HepG2 (cell line): ENCODE results near the gene GPX2.

Experiments used
- ASH2L ChIP-seq: fragments of 300-600, 200-600 bp; sonication (generic); IDR thresholded peaks from 2 replicates; pipeline ENCODE4 v1.7.0; 2017; ENCODE audit warnings: low read depth, mild to moderate bottlenecking, moderate library complexity, mixed read lengths, low read length; ENCODE audit not compliant: insufficient read length
- BRCA1 ChIP-seq: sonication (generic); formaldehyde crosslinking; IDR thresholded peaks from 2 replicates; pipeline ENCODE4 v1.4.0; 2020; ENCODE audit warnings: missing genetic modification reagents
- CTCF ChIP-seq: sonication (generic); formaldehyde crosslinking; IDR thresholded peaks from 2 replicates; pipeline ENCODE4 v1.5.0; 2020; ENCODE audit warnings: mild to moderate bottlenecking, missing genetic modification reagents, moderate library complexity
- EZH2 ChIP-seq: conservative IDR thresholded peaks from 2 replicates; pipeline ENCODE4 v1.6.1; 2012; ENCODE audit warnings: mild to moderate bottlenecking, low read depth, low read length, moderate library complexity
- FLYWCH1 ChIP-seq: sonication (generic); formaldehyde crosslinking; IDR thresholded peaks from 2 replicates; pipeline ENCODE4 v1.8.1; 2023; ENCODE audit warnings: mild to moderate bottlenecking, missing genetic modification reagents
- NR2F6 ChIP-seq, 2 experiments: IDR thresholded peaks; 2 replicates each; pipeline ENCODE4 v1.6.1; 2016; ENCODE audit warnings: antibody characterized with exemption in 1 of 2, mild to moderate bottlenecking in 1 of 2
- ZFX ChIP-seq: sonication (generic); formaldehyde crosslinking; IDR thresholded peaks from 2 replicates; pipeline ENCODE4 v1.4.0; 2020; ENCODE audit warnings: mild to moderate bottlenecking, low read depth, missing genetic modification reagents, moderate library complexity
- ZNF572 ChIP-seq: sonication (generic); formaldehyde crosslinking; IDR thresholded peaks from 2 replicates; pipeline ENCODE4 v1.5.1; 2020; ENCODE audit warnings: mild to moderate bottlenecking, missing genetic modification reagents
- ZSCAN5A ChIP-seq: sonication (generic); formaldehyde crosslinking; IDR thresholded peaks from 2 replicates; pipeline ENCODE4 v1.8.0; 2022; ENCODE audit warnings: mild to moderate bottlenecking, missing genetic modification reagents, borderline replicate concordance

- TF ChIP-seq ZSCAN5A (CRISPR knock-in tag): no peak
- no peak for TF ChIP-seq BRCA1 (CRISPR knock-in tag)
- no peak for TF ChIP-seq ZFX
- TF ChIP-seq NR2F6 (IDR thresholded peaks at IDR 0.05): no peak
- TF ChIP-seq NR2F6 (CRISPR knock-in tag; IDR thresholded peaks at IDR 0.05): no peak
- TF ChIP-seq ASH2L: no peak
- TF ChIP-seq EZH2: no peak
- TF ChIP-seq ZNF572 (CRISPR knock-in tag): no peak
- TF ChIP-seq FLYWCH1: no peak
- TF ChIP-seq CTCF (CRISPR knock-in tag): no peak
Measured at GRCh38 chr14:64920465-64920864, 22.1 kb downstream of the GPX2 start.
